Endothelial cell of umbilical vein (primary cell): ENCODE measurements around the gene SLC25A53. TPM values are rescaled to one million over a fixed set of nuclear protein-coding genes. Genes with fewer than 3 reads are reported as not detected.

Experiments
- BruUV-seq: library from RNA; stranded (reverse); fragments of 400-500 nt; replicated peaks from 2 replicates; lab custom pipeline; 2021; lab: Mats Ljungman, UMichigan
- CTCF ChIA-PET: fragments of 300-600, 350-600 bp; sonication (Branson Sonifier 250); formaldehyde crosslinking; loops from one replicate; lab custom pipeline; 2021; ENCODE audit warnings: antibody characterized with exemption, inconsistent platforms; lab: Charles Lee
- POLR2A ChIA-PET: fragments of 300-600, 350-600 bp; sonication (Branson Sonifier 250); formaldehyde crosslinking; loops from one replicate; lab custom pipeline; 2021; ENCODE audit warnings: antibody characterized with exemption, inconsistent platforms; lab: Charles Lee
- DNase-seq: peaks from one replicate; pipeline ENCODE4 v3.0.0-alpha.2; 2011; ENCODE audit warnings: low read depth, low spot score
- FAIRE-seq: peaks from 2 replicates; lab custom pipeline; 2011; peaks lifted over from hg19 to GRCh38; lab: Jason Lieb, UNC
- H2AFZ ChIP-seq: 2 replicates; pipeline ENCODE4 v1.6.0; 2012; ENCODE audit warnings: low read depth, low read length, control low read depth, inconsistent platforms
- H3K27ac ChIP-seq: 2 replicates; pipeline ENCODE4 v1.5.1; 2011; ENCODE audit warnings: low read depth, mild to moderate bottlenecking, control low read depth, low read length, moderate library complexity; ENCODE audit not compliant: insufficient read depth
- H3K27me3 ChIP-seq, 2 experiments: 2 replicates each; pipeline versions ENCODE4 v1.6.0 to v1.6.1; 2011; ENCODE audit warnings: low read length in 2 of 2, mixed read lengths in 1 of 2; ENCODE audit not compliant: control insufficient read depth in 2 of 2, insufficient read depth in 2 of 2
- H3K36me3 ChIP-seq, 2 experiments: 2 replicates in 1 of 2; 3 replicates in 1 of 2; pipeline ENCODE4 v1.5.1; 2011; ENCODE audit warnings: low read length in 2 of 2, mild to moderate bottlenecking in 1 of 2, moderate library complexity in 1 of 2; ENCODE audit not compliant: control insufficient read depth in 2 of 2, insufficient read depth in 2 of 2; ENCODE audit errors: extremely low read depth in 1 of 2
- H3K4me1 ChIP-seq: 3 replicates; pipeline ENCODE4 v1.5.1; 2011; ENCODE audit warnings: mild to moderate bottlenecking, low read length; ENCODE audit not compliant: control insufficient read depth, insufficient read depth; ENCODE audit errors: extremely low read depth
- H3K4me2 ChIP-seq: 2 replicates; pipeline ENCODE4 v1.6.1; 2011; ENCODE audit warnings: low read length, control low read depth, mixed read lengths; ENCODE audit not compliant: insufficient read depth
- H3K4me3 ChIP-seq, 3 experiments: fragments of 200-600 bp in 1 of 3; sonication (generic), shearing (Covaris generic) in 1 of 3; replicated peaks in 1 of 3; 2 replicates each; pipeline ENCODE4 v1.5.1; 2011 to 2016; ENCODE audit warnings: control low read depth in 3 of 3, low read length in 3 of 3, mild to moderate bottlenecking in 2 of 3, inconsistent platforms in 1 of 3, low read depth in 1 of 3, moderate library complexity in 1 of 3; ENCODE audit not compliant: insufficient read depth in 1 of 3
- H3K79me2 ChIP-seq: 2 replicates; pipeline ENCODE4 v1.6.0; 2012; ENCODE audit warnings: low read length, inconsistent platforms; ENCODE audit not compliant: control insufficient read depth, insufficient read depth
- H3K9ac ChIP-seq: replicated peaks from 2 replicates; pipeline ENCODE3; 2011; ENCODE audit warnings: low read length, control low read depth; ENCODE audit not compliant: insufficient read depth; ENCODE audit errors: extremely low read depth
- H3K9me1 ChIP-seq: replicated peaks from 3 replicates; pipeline ENCODE4 v1.6.0; 2011; ENCODE audit warnings: mild to moderate bottlenecking, low read length; ENCODE audit not compliant: control insufficient read depth, insufficient read depth; ENCODE audit errors: extremely low read depth
- H3K9me3 ChIP-seq: replicated peaks from 2 replicates; pipeline ENCODE4 v1.5.1; 2012; ENCODE audit warnings: low read length, inconsistent platforms; ENCODE audit not compliant: control insufficient read depth, insufficient read depth
- H4K20me1 ChIP-seq: replicated peaks from 2 replicates; pipeline ENCODE3; 2011; ENCODE audit warnings: mild to moderate bottlenecking, low read length; ENCODE audit not compliant: control insufficient read depth, insufficient read depth; ENCODE audit errors: extremely low read depth
- EZH2 ChIP-seq: IDR thresholded peaks from 2 replicates; pipeline ENCODE4 v1.6.1; 2012; ENCODE audit warnings: borderline replicate concordance, low read depth, mild to moderate bottlenecking, moderate library complexity, low read length, inconsistent platforms; ENCODE audit not compliant: severe bottlenecking
- FOS ChIP-seq: IDR thresholded peaks from 2 replicates; pipeline ENCODE4 v1.6.1; 2011; ENCODE audit warnings: mild to moderate bottlenecking, low read length, moderate library complexity, borderline replicate concordance; ENCODE audit not compliant: insufficient read depth
- GATA2 ChIP-seq: IDR thresholded peaks from 2 replicates; pipeline ENCODE4 v1.7.0; 2011; ENCODE audit warnings: low read depth, mild to moderate bottlenecking, moderate library complexity, mixed read lengths, low read length; ENCODE audit not compliant: insufficient read length, insufficient read depth
- JUN ChIP-seq: IDR thresholded peaks from 2 replicates; pipeline ENCODE4 v1.6.1; 2011; ENCODE audit warnings: borderline replicate concordance, low read depth; ENCODE audit not compliant: insufficient read length, insufficient read depth
- POLR2A ChIP-seq: IDR thresholded peaks from 2 replicates; pipeline ENCODE4 v1.6.1; 2012; ENCODE audit warnings: low read depth, mild to moderate bottlenecking, control low read depth, low read length
- POLR2AphosphoS5 ChIP-seq: IDR thresholded peaks from 2 replicates; pipeline ENCODE4 v1.6.1; 2012; ENCODE audit warnings: low read depth, mild to moderate bottlenecking, control low read depth, low read length, moderate library complexity; ENCODE audit not compliant: insufficient read depth
- dilution Hi-C: fragments of 300-500 bp; cut with MboI; formaldehyde crosslinking; loops from one replicate; pipeline ENCODE4 v1.15.0; 2019; ENCODE audit warnings: low sequenced_read_pairs; ENCODE audit not compliant: extremely low pct_ligation_motif_present
- intact Hi-C: fragments of 100-400 bp; cut with micrococcal nuclease; formaldehyde crosslinking; loops from one replicate; pipeline ENCODE4 v1.10.0; 2022
- polyA plus RNA-seq, 4 experiments: library from polyadenylated mRNA; depleted of rRNA in 3 of 4; stranded (reverse) in 3 of 4; unstranded in 1 of 4; fragments of >200 nt; gene quantifications; 2 replicates each; pipeline versions ENCODE4 v1.2.1 to v1.2.3, GENCODE V29; 2011 to 2012; ENCODE audit warnings: missing spikeins in 1 of 4
- total RNA-seq: library from RNA; stranded (reverse); gene quantifications from 2 replicates; pipeline ENCODE4 v1.2.3, GENCODE V29; 2021
- TF ChIP-seq, protein P1 (sequence below), 2 donors: IDR thresholded peaks; 1 replicate in 1 of 2; 2 replicates in 1 of 2; pipeline ENCODE4 v1.5.1; 2011; ENCODE audit warnings: low read length in 2 of 2, mild to moderate bottlenecking in 2 of 2, moderate library complexity in 2 of 2, control low read depth in 1 of 2, inconsistent platforms in 1 of 2, low read depth in 1 of 2; ENCODE audit not compliant: insufficient read depth in 1 of 2; ENCODE audit errors: extremely low read depth in 1 of 2

Gene SLC25A53
- total and polyA plus RNA-seq, 2 donors (not counting 3 experiments of a cell fraction or from before 2014, with no cell fraction given) = 4.6 to 6.3 TPM

- Histone ChIP-seq H3K9me3 (no peaks in the 10 kb centered on the region), H3K4me3 (no peak overlapping the region), H3K9me1 (no peaks in the 10 kb centered on the region), H3K36me3 (no peaks in the 10 kb centered on the region), H3K27me3 (no peaks in the 10 kb centered on the region), H4K20me1 (no peaks in the 10 kb centered on the region), H2AFZ (no peak overlapping the region), H3K4me2 (no peak overlapping the region), H3K27ac (no peak overlapping the region), H3K9ac (no peak overlapping the region), H3K4me1 (peaks cover 2% of the 10 kb centered on the region), H3K79me2 (peaks cover 64% of the 10 kb centered on the region)
- intact Hi-C loops (no loop called here), dilution Hi-C loops (no loop called here)
- TF ChIP-seq GATA2 = no peak
- TF ChIP-seq EZH2 = no peak
- no peak for TF ChIP-seq POLR2AphosphoS5
- no peak for TF ChIP-seq POLR2A
- no peak for TF ChIP-seq JUN
- TF ChIP-seq, protein P1, sequence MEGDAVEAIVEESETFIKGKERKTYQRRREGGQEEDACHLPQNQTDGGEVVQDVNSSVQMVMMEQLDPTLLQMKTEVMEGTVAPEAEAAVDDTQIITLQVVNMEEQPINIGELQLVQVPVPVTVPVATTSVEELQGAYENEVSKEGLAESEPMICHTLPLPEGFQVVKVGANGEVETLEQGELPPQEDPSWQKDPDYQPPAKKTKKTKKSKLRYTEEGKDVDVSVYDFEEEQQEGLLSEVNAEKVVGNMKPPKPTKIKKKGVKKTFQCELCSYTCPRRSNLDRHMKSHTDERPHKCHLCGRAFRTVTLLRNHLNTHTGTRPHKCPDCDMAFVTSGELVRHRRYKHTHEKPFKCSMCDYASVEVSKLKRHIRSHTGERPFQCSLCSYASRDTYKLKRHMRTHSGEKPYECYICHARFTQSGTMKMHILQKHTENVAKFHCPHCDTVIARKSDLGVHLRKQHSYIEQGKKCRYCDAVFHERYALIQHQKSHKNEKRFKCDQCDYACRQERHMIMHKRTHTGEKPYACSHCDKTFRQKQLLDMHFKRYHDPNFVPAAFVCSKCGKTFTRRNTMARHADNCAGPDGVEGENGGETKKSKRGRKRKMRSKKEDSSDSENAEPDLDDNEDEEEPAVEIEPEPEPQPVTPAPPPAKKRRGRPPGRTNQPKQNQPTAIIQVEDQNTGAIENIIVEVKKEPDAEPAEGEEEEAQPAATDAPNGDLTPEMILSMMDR (IDR thresholded peaks at IDR 0.05; ENCODE audit: extremely low read depth in 1 of 2, insufficient read depth in 1 of 2, low read depth in 1 of 2, low read length in 2 of 2) = no peak
- DNase-seq (no peak), FAIRE-seq (no peak)
- ChIA-PET POLR2A (no interaction called here), CTCF (interaction anchor here (1.7 kb wide), 1 partner anchor 22 kb away, joined by 4 read pairs; no protein-coding TSS in a partner anchor)
- BruUV-seq = no TSS peak
Observed at GRCh38 chrX:104173841-104174240, 17.0 kb upstream of the SLC25A53 start.

- Histone ChIP-seq H4K20me1 (no peaks in the 10 kb centered on the region), H3K4me3 (no peak overlapping the region), H3K4me1 (peaks cover 12% of the 10 kb centered on the region), H3K36me3 (no peaks in the 10 kb centered on the region), H3K4me2 (no peak overlapping the region), H2AFZ (no peak overlapping the region), H3K79me2 (peaks cover 69% of the 10 kb centered on the region), H3K9ac (no peak overlapping the region), H3K27ac (no peak overlapping the region), H3K27me3 (no peaks in the 10 kb centered on the region), H3K9me1 (no peaks in the 10 kb centered on the region), H3K9me3 (no peaks in the 10 kb centered on the region)
- no peak for DNase-seq
- CTCF ChIA-PET = interaction anchor here (0.6 to 1.7 kb wide), 2 partner anchors 23 to 146 kb away, joined by 3 to 4 read pairs; no protein-coding TSS in a partner anchor
- intact Hi-C loops (no loop called here), dilution Hi-C loops (no loop called here)
- POLR2A ChIA-PET = no interaction called here
- FAIRE-seq = no peak
- BruUV-seq = no TSS peak
- TF ChIP-seq, protein P1 (IDR thresholded peaks at IDR 0.05; ENCODE audit: extremely low read depth in 1 of 2, insufficient read depth in 1 of 2, low read depth in 1 of 2, low read length in 2 of 2) = no peak
- TF ChIP-seq JUN = no peak
- TF ChIP-seq FOS = no peak
- no peak for TF ChIP-seq GATA2
Observed at GRCh38 chrX:104172788-104173187, 16.0 kb upstream of the SLC25A53 start.
